ENCODE results near the gene EPHB1. TPM values are rescaled to one million over a fixed set of nuclear protein-coding genes. Genes with fewer than 3 reads are reported as not detected.

The EPHB1 gene
- total RNA-seq, 1 experiment from 2014 or later: 2.8 TPM

DNA sequence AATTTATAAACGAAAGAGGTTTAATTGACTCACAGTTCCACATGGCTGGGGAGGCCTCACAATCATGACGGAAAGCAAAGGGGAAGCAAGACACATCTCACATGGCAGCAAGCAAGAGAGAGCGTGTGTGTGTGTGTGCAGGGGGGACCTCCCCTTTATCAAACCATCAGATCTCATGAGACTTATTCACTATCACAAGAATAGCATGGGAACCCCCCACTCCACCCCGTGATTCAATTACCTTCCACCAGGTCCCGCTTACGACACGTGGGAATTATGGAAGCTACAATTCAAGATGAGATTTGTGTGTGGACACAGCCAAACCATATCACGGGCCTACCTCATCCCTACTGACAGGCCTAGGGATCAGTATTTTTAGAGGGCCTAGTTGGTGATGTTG is 3.1 kb upstream of the EPHB1 start:
- H3K4me3 Mint-ChIP-seq: no peak overlapping the region
- no peaks in the 10 kb centered on the region; a peak in 1 of 5 replicates for H3K9me3 Mint-ChIP-seq
- H3K9ac ChIP-seq (ENCODE audit: extremely low read depth, insufficient read length, low read length): no peak overlapping the region
- DNase-seq: no peak
- no peaks in the 10 kb centered on the region for H3K36me3 Mint-ChIP-seq (ENCODE audit: insufficient read depth in 1 of 3, low read depth in 3 of 3)
- no peak overlapping the region for H3K23ac ChIP-seq (ENCODE audit: insufficient read length, low read depth, low read length)
- H3K56ac ChIP-seq (ENCODE audit: insufficient read length, low read depth, low read length): no peak overlapping the region
- no peak overlapping the region for H2BK20ac ChIP-seq (ENCODE audit: low read depth, low read length, poor library complexity, severe bottlenecking)
- H2BK12ac ChIP-seq (ENCODE audit: insufficient read length, low read depth, low read length): no peak overlapping the region
- H2BK15ac ChIP-seq (ENCODE audit: low read depth, low read length): no peak overlapping the region
- no peak overlapping the region for H3K27ac Mint-ChIP-seq
- TF ChIP-seq, protein P1, sequence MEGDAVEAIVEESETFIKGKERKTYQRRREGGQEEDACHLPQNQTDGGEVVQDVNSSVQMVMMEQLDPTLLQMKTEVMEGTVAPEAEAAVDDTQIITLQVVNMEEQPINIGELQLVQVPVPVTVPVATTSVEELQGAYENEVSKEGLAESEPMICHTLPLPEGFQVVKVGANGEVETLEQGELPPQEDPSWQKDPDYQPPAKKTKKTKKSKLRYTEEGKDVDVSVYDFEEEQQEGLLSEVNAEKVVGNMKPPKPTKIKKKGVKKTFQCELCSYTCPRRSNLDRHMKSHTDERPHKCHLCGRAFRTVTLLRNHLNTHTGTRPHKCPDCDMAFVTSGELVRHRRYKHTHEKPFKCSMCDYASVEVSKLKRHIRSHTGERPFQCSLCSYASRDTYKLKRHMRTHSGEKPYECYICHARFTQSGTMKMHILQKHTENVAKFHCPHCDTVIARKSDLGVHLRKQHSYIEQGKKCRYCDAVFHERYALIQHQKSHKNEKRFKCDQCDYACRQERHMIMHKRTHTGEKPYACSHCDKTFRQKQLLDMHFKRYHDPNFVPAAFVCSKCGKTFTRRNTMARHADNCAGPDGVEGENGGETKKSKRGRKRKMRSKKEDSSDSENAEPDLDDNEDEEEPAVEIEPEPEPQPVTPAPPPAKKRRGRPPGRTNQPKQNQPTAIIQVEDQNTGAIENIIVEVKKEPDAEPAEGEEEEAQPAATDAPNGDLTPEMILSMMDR (conservative IDR thresholded peaks at IDR 0.05): no peak
- H2AFZ ChIP-seq (ENCODE audit: low read length): no peak overlapping the region
- H2AK5ac ChIP-seq (ENCODE audit: insufficient read length, low read length): no peak overlapping the region
- H3K79me1 ChIP-seq (ENCODE audit: insufficient read depth, low read depth, low read length, poor library complexity, severe bottlenecking): no peaks in the 10 kb centered on the region
- no peaks in the 10 kb centered on the region for H3K79me2 ChIP-seq (ENCODE audit: insufficient read depth, low read length)
- H4K91ac ChIP-seq (ENCODE audit: insufficient read length, low read depth, low read length): no peak overlapping the region
- no peak overlapping the region for H2BK5ac ChIP-seq (ENCODE audit: insufficient read length, low read length)
- peaks cover 5 to 7% of the 10 kb centered on the region in 2 experiments for H3K4me1 Mint-ChIP-seq
- H3K27me3 ChIP-seq (ENCODE audit: insufficient read depth, low read length): peaks cover 10% of the 10 kb centered on the region; the same call in 1 of the 2 replicates
- no peak overlapping the region for H3K14ac ChIP-seq (ENCODE audit: insufficient read depth, low read length)
- no peak overlapping the region for H4K8ac ChIP-seq (replicated peaks; ENCODE audit: insufficient read length, low read depth, low read length)
- H4K5ac ChIP-seq (ENCODE audit: insufficient read length, low read depth, low read length): no peak overlapping the region
- no peak overlapping the region for H3K4me2 ChIP-seq (ENCODE audit: insufficient read depth, insufficient read length, low read length)
- no peak overlapping the region for H2BK120ac ChIP-seq (ENCODE audit: low read depth, low read length, poor library complexity, severe bottlenecking)
- no peak overlapping the region for H3K4ac ChIP-seq (ENCODE audit: low read depth, low read length)
- H3K27ac ChIP-seq (ENCODE audit: insufficient read length, low read depth, low read length): no peak overlapping the region
- peaks cover 19% of the 10 kb centered on the region for H3K23me2 ChIP-seq (ENCODE audit: insufficient read length, low read depth, low read length, poor library complexity, severe bottlenecking)
- H3K4me1 ChIP-seq (ENCODE audit: insufficient read depth, low read length): no peaks in the 10 kb centered on the region
- no peak overlapping the region for H3K18ac ChIP-seq (ENCODE audit: insufficient read length, low read depth, low read length)
- H3T11ph ChIP-seq (ENCODE audit: low read length): no peak overlapping the region
- H4K20me1 ChIP-seq (ENCODE audit: control insufficient read depth, insufficient read depth, insufficient read length): no peaks in the 10 kb centered on the region
- H3K27me3 Mint-ChIP-seq (ENCODE audit: low read depth): peaks cover 75% of the 10 kb centered on the region
- no CpG with 5 or more reads among the region's 8 CpGs for WGBS (ENCODE audit: extremely low coverage, insufficient read length, low lambda C conversion rate)
- no peaks in the 10 kb centered on the region for H3K9me3 ChIP-seq (ENCODE audit: control insufficient read depth, low read depth, low read length)

All from H9 (cell line).